A549 (cell line): ENCODE results near the gene PDP2.

Experiments
- CTCF ChIP-seq: fragments of >200 bp; sonication (Bioruptor Twin); formaldehyde crosslinking; IDR thresholded peaks from 3 replicates; pipeline ENCODE4 v1.5.1; 2016
- EP300 ChIP-seq, 2 experiments: fragments of >200 bp; sonication (Bioruptor Twin); formaldehyde crosslinking; IDR thresholded peaks; 2 replicates in 1 of 2; 3 replicates in 1 of 2; pipeline ENCODE4 v1.6.1; 2016 to 2017
- HOXA7 ChIP-seq: fragments of 250-450 bp; sonication (Bioruptor Pico); IDR thresholded peaks from 2 replicates; pipeline ENCODE4 v1.5.0; 2020; ENCODE audit warnings: mild to moderate bottlenecking, moderate library complexity
- MAFK ChIP-seq: fragments of 450-650 bp; IDR thresholded peaks from 2 replicates; pipeline ENCODE4 v1.6.1; 2014; ENCODE audit not compliant: partially characterized antibody
- POLR2A ChIP-seq: IDR thresholded peaks from 2 replicates; pipeline ENCODE4 v1.6.1; 2012; ENCODE audit warnings: mild to moderate bottlenecking, low read length
- RAD21 ChIP-seq, 2 experiments: fragments of >200 bp in 1 of 2; sonication (Bioruptor Twin) in 1 of 2; formaldehyde crosslinking in 1 of 2; IDR thresholded peaks in 1 of 2; conservative IDR thresholded peaks in 1 of 2; 2 replicates in 1 of 2; 3 replicates in 1 of 2; pipeline ENCODE4 v1.6.1; 2012 to 2018; ENCODE audit warnings: inconsistent platforms in 1 of 2
- ZFP36 ChIP-seq: fragments of 450-650 bp; IDR thresholded peaks from 2 replicates; pipeline ENCODE4 v1.6.1; 2014; ENCODE audit warnings: borderline replicate concordance; ENCODE audit not compliant: partially characterized antibody

- TF ChIP-seq CTCF (no peak), HOXA7 (no peak), RAD21 (conservative IDR thresholded peaks at IDR 0.05 in 1 of 2, IDR thresholded peaks at IDR 0.05 in 1 of 2) (no peak), POLR2A (no peak), ZFP36 (no peak), EP300 (IDR thresholded peaks at IDR 0.05) (no peak), MAFK (no peak)
These were observed 32.8 kb downstream of the PDP2 start for GRCh38 chr16:66913081-66913480.
